NCI-H226 (cell line): Measurements from ENCODE around the gene C22orf23.
A peak's percentile ranks its signal among the peaks of the same experiment; 100 is the strongest.

Experiments used
- DNase-seq: peaks from one replicate; pipeline ENCODE4 v3.0.0-alpha.2; 2015

Gene C22orf23

GRCh38 chr22:37924386-37925065 is 28.9 kb downstream of the C22orf23 start:
- DNase-seq: no peak

GRCh38 chr22:37923927-37924326 is 29.5 kb downstream of the C22orf23 start:
- DNase-seq: no peak

GRCh38 chr22:37922191-37922590 is 31.2 kb downstream of the C22orf23 start:
- DNase-seq: no peak

- no peak for DNase-seq
These were observed 33.3 kb downstream of the C22orf23 start for GRCh38 chr22:37920126-37920525.

- DNase-seq: no peak
These were observed 34.7 kb downstream of the C22orf23 start for GRCh38 chr22:37918580-37919270.

GRCh38 chr22:37917874-37918548 is 35.4 kb downstream of the C22orf23 start:
- no peak for DNase-seq

GRCh38 chr22:37916311-37916710 is 37.1 kb downstream of the C22orf23 start:
- no peak for DNase-seq

GRCh38 chr22:37913233-37913721 is 40.1 kb downstream of the C22orf23 start:
- no peak for DNase-seq

- DNase-seq: no peak
These were observed 41.2 kb downstream of the C22orf23 start for GRCh38 chr22:37912171-37912570.

GRCh38 chr22:37911697-37912096 is 41.7 kb downstream of the C22orf23 start:
- no peak for DNase-seq

- no peak for DNase-seq
These were observed 42.3 kb downstream of the C22orf23 start for GRCh38 chr22:37910890-37911672.

- DNase-seq: no peak
These were observed 43.6 kb downstream of the C22orf23 start for GRCh38 chr22:37909766-37910165.

GRCh38 chr22:37907036-37907954 is 46.1 kb downstream of the C22orf23 start:
- no peak for DNase-seq

- no peak for DNase-seq
These were observed 46.9 kb downstream of the C22orf23 start for GRCh38 chr22:37906364-37907008.

GRCh38 chr22:37905534-37906363 is 47.7 kb downstream of the C22orf23 start, which contains the start of gene MICALL1:
MICALL1 (plus strand) TSS chr22:37906297; CDS start chr22:37906423, 126 bp downstream.
- DNase-seq: peak; percentile 65

GRCh38 chr22:37904572-37905533 is 48.5 kb downstream of the C22orf23 start:
- peak; percentile 91 for DNase-seq

GRCh38 chr22:37898441-37899181 is 54.8 kb downstream of the C22orf23 start:
- peak; percentile 2 for DNase-seq

GRCh38 chr22:37897807-37898206 is 55.6 kb downstream of the C22orf23 start:
- no peak for DNase-seq
